DMS 273 treated with DMSO at 0.1 percent for 48 hours (cell line): ENCODE measurements around the gene NEDD4L.
"Not testable (repeated sequence)": the region's sequence is repeated elsewhere in the genome, so short reads cannot be mapped to it uniquely, and the experiment has no call there.

ENCODE experiments used
- DNase-seq: peaks from one replicate; lab custom pipeline; 2025; lab: John Stamatoyannopoulos, UW

The NEDD4L gene

GRCh38 chr18:58418361-58418760 lies 374.3 kb downstream of the NEDD4L start:
- DNase-seq, result no peak

DNA sequence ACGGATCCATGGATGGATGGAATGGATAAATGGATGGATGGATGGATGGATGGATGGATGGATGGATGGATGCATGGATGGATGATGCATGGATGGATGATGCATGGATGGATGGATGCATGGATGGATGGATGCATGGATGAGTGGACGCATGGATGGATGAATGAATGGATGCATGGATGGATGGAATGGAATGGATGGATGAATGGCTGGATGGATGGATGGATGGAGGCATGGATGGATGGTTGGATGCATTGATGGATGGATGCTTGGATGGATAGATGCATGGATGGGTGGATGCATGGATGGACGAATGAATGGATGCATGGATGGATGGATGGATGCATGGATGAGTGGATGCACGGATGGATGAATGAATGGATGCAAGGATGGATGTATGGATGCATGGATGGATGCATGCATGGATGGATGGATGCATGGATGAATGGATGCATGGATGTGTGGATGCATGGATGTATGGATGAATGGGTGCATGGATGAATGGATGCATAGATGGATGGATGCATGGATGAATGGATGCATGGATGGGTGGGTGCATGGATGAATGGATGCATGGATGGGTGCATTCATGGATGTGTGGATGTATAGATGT lies 375.7 kb downstream of the NEDD4L start:
- DNase-seq, result no peak

DNA sequence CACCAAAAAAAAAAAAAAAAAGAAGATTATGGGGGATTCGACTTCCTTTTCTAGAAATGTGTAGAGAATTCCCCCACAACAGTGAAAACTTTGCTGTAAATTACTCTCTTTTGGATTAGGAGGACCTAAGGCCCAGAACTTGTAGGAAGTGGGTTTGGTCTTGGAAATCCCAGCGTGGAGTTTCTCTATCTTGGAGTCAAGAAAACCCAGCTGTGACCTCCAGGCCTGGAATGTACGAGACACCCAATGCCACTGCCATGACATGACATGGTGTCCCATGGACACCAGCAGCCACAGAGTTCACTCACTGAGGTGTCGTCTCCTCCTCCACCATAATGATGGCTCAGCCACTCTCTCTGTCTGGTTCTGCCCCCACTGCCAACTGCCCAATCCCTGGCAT lies 382.6 kb downstream of the NEDD4L start:
- DNase-seq, result no peak

DNA sequence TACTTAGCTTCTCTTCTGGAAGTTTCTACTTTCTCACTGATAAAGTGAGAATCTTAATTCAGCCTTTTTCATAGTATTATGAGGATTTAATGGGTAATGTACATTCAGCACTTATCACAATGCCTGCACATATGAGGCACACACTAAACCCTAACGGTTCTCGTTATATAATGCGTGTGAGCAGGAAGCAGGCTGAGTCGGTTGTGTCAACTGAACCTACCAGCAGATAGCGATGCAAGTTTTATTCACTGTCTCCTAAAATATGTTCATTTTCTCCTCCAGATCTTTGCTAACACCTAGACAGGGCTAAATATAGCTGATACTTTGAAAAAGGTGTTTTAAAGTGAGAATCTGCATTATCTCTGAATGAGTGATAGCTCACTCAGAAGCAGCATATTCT lies 383.3 kb downstream of the NEDD4L start:
- DNase-seq, result no peak

- no peak for DNase-seq
Observed at GRCh38 chr18:58429442-58429841, 385.4 kb downstream of the NEDD4L start.

- DNase-seq, result no peak
Observed at GRCh38 chr18:58431215-58431614, 387.2 kb downstream of the NEDD4L start.

DNA sequence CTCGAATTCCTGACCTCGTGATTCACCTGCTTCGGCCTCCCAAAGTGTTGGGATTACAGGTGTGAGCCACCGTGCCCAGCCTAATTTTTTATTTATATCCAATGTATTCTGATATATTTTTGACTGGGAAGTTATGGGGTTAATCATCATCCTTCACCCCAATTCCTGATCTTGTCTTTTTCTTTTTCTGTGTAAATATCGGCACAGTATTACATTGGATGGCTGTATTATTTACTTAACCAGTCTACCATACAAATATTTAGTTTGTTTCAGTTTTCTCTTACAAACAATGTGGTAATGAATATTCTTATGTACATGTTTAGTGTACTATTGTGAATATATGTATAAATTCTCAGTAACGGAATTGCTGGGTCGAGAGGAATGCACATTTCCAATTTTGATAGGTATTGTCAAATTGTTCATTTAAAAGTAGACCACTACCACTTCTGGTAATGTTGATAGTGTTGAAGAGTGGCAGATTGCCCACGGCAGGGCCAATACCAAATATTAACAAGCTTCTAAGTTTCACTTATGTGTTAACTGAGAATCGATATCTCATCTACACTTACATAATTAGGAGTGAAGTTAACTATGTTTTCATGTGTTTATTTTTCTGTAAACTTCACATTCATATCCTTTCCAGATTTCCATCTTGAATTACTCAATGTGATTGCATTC lies 388.2 kb downstream of the NEDD4L start:
- DNase-seq, result no peak

- DNase-seq, result not testable (repeated sequence)
Observed at GRCh38 chr18:58435221-58436005, 391.4 kb downstream of the NEDD4L start.

DNA sequence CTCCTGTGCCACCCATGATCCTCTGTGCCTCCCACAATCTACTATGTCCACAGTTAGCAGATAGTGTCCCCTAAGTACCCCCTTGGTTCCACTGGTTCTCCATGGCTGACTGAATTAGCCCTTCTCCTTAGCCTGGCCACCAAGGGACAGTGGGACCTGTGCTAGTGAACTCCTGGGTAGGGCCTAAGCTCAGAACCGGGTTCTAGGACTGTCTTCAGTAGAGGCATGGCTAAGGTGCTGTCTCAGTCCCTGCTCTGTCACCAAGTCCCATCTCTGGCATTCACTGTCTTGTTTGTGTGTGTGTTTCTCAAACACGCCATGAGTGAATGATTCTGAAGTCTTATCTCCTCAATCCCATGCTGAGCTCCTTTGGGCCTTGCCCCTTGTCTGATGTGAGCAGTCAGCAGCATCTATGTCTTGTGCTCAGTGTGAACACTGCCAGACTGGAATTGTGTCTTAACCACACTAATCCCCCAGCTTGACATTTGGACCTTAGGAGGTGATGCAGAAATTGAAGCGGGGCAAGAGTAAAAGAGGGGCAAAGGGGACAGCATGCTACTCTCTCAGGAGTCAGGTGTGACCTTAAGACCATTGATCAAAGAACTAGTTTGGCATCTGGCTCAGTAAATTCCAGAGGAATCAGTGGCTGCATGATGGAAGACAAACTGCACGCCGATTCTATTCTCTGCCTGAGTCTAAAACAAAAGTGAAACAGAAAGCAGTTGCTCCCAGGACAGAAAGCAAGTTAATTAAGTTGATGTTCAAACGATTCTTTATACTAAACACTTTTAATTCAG lies 394.3 kb downstream of the NEDD4L start:
- no peak for DNase-seq

- DNase-seq, result no peak
Observed at GRCh38 chr18:58438958-58439300, 394.9 kb downstream of the NEDD4L start.

- no peak for DNase-seq
Observed at GRCh38 chr18:58443671-58444070, 399.6 kb downstream of the NEDD4L start.

GRCh38 chr18:58446391-58447060 lies 402.5 kb downstream of the NEDD4L start:
- no peak for DNase-seq

DNA sequence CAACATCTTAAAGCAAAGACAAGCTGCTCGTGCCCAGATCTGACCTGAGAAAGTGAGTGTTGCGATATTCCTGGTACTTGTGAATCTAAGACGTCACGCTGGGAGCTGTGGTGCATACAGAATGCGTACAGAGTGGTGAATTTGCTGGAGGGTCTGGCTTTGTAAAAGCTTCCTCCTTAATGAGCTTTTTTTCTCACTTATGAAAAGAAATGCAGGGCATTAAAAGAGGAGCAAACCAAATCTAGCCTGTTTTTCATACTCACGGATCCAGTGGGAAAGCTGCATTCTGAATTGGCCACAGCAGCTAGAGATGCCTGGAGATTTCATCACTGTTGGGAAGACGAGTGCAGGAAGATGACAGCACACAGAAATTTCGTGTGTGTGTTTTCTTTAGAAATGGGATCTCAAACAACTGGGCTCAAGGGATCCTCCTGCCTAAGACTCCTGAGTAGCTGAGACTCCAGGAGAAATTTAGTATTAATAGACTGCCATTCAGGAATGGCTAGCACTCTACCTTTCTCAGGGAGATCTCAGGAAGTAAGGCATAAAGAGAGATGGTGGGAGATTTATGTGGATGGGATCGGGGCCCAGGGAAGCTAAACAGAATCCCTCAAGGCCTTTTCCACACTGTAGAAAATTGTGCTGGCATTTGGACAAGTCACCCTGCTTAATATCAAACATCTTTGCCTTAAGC lies 403.5 kb downstream of the NEDD4L start:
- no peak for DNase-seq

- no peak for DNase-seq
Observed at GRCh38 chr18:58449464-58449863, 405.4 kb downstream of the NEDD4L start.
